ENCODE data around the gene SPOP. TPM values are rescaled to one million over a fixed set of nuclear protein-coding genes. Genes with fewer than 3 reads are reported as not detected.

SPOP gene
- total RNA-seq, 1 experiment from 2014 or later: 79.9 TPM

- intact Hi-C loops (cut with micrococcal nuclease; ENCODE audit: unreplicated experiment): no loop called here
- CTCF ChIA-PET: interaction anchor here (0.6 kb wide), 2 partner anchors 44 to 59 kb away, joined by 3 to 5 read pairs; no protein-coding TSS in a partner anchor
- no peak overlapping the region for H3K27ac Mint-ChIP-seq (ENCODE audit: unreplicated experiment)
These were observed 44.6 kb downstream of the SPOP start for GRCh38 chr17:49633250-49633649.

GRCh38 chr17:49632201-49632600 lies 45.7 kb downstream of the SPOP start:
- intact Hi-C loops (cut with micrococcal nuclease; ENCODE audit: unreplicated experiment): no loop called here
- Mint-ChIP-seq H3K4me3 (ENCODE audit: low read depth, unreplicated experiment) (no peak overlapping the region), H3K27me3 (ENCODE audit: unreplicated experiment) (no peaks in the 10 kb centered on the region), H3K9me3 (ENCODE audit: low read depth, unreplicated experiment) (no peaks in the 10 kb centered on the region), H3K27ac (ENCODE audit: unreplicated experiment) (no peak overlapping the region), H3K36me3 (ENCODE audit: insufficient read depth, unreplicated experiment) (no peaks in the 10 kb centered on the region), H3K4me1 (ENCODE audit: low read depth, unreplicated experiment) (no peaks in the 10 kb centered on the region)
- BruUV-seq (replicated peaks): no TSS peak
- CTCF ChIA-PET: no interaction called here
- no peak for TF ChIP-seq CTCF (IDR thresholded peaks at IDR 0.05; ENCODE audit: unreplicated experiment)
- no peak for DNase-seq

More at GRCh38 chr17:49633250-49633649, 44.6 kb downstream of the SPOP start:
- no TSS peak for BruUV-seq (replicated peaks)
- Mint-ChIP-seq H3K4me1 (ENCODE audit: low read depth, unreplicated experiment) (no peaks in the 10 kb centered on the region), H3K36me3 (ENCODE audit: insufficient read depth, unreplicated experiment) (no peaks in the 10 kb centered on the region), H3K9me3 (ENCODE audit: low read depth, unreplicated experiment) (no peaks in the 10 kb centered on the region), H3K27me3 (ENCODE audit: unreplicated experiment) (no peaks in the 10 kb centered on the region), H3K4me3 (ENCODE audit: low read depth, unreplicated experiment) (no peak overlapping the region)
- no peak for DNase-seq
- no peak for TF ChIP-seq CTCF (IDR thresholded peaks at IDR 0.05; ENCODE audit: unreplicated experiment)

GRCh38 chr17:49631496-49631895 lies 46.4 kb downstream of the SPOP start:
- no peaks in the 10 kb centered on the region for H3K27me3 Mint-ChIP-seq (ENCODE audit: unreplicated experiment)
- TF ChIP-seq CTCF (IDR thresholded peaks at IDR 0.05; ENCODE audit: unreplicated experiment): no peak
- H3K36me3 Mint-ChIP-seq (ENCODE audit: insufficient read depth, unreplicated experiment): no peaks in the 10 kb centered on the region
- DNase-seq: no peak
- no peaks in the 10 kb centered on the region for H3K4me1 Mint-ChIP-seq (ENCODE audit: low read depth, unreplicated experiment)
- CTCF ChIA-PET: interaction anchor here (1.1 kb wide), 1 partner anchor 85 kb away, joined by 3 read pairs; no protein-coding TSS in a partner anchor
- no peak overlapping the region for H3K27ac Mint-ChIP-seq (ENCODE audit: unreplicated experiment)
- H3K9me3 Mint-ChIP-seq (ENCODE audit: low read depth, unreplicated experiment): no peaks in the 10 kb centered on the region
- BruUV-seq (replicated peaks): no TSS peak
- H3K4me3 Mint-ChIP-seq (ENCODE audit: low read depth, unreplicated experiment): no peak overlapping the region
- intact Hi-C loops (cut with micrococcal nuclease; ENCODE audit: unreplicated experiment): no loop called here

- CTCF ChIA-PET: interaction anchor here (0.6 kb wide), 1 partner anchor 143 kb away, joined by 3 read pairs; no protein-coding TSS in a partner anchor
- BruUV-seq (replicated peaks): no TSS peak
- H3K4me1 Mint-ChIP-seq (ENCODE audit: low read depth, unreplicated experiment): no peaks in the 10 kb centered on the region
These were observed 47.6 kb downstream of the SPOP start for GRCh38 chr17:49630113-49630900.

More at GRCh38 chr17:49630113-49630900, 47.6 kb downstream of the SPOP start:
- Mint-ChIP-seq H3K27me3 (ENCODE audit: unreplicated experiment) (no peaks in the 10 kb centered on the region), H3K27ac (ENCODE audit: unreplicated experiment) (no peak overlapping the region), H3K36me3 (ENCODE audit: insufficient read depth, unreplicated experiment) (no peaks in the 10 kb centered on the region), H3K9me3 (ENCODE audit: low read depth, unreplicated experiment) (no peaks in the 10 kb centered on the region), H3K4me3 (ENCODE audit: low read depth, unreplicated experiment) (no peak overlapping the region)
- DNase-seq: no peak
- intact Hi-C loops (cut with micrococcal nuclease; ENCODE audit: unreplicated experiment): no loop called here
- no peak for TF ChIP-seq CTCF (IDR thresholded peaks at IDR 0.05; ENCODE audit: unreplicated experiment)
